Naive thymus-derived CD4-positive, alpha-beta T cell (primary cell): Measurements from ENCODE around the gene NAA25. TPM values are rescaled to one million over a fixed set of nuclear protein-coding genes. Genes with fewer than 3 reads are reported as not detected.

Experiments
- ATAC-seq: fragments of 150-1000 bp; cut with Tn5 transposase; 2 replicates; pipeline ENCODE4 v1.10.0; 2021; ENCODE audit warnings: mild to moderate bottlenecking, moderate library complexity
- CTCF ChIA-PET: fragments of 350-600 bp; sonication (Branson Sonifier 250); formaldehyde crosslinking; loops from one replicate; lab custom pipeline; 2021; ENCODE audit warnings: antibody characterized with exemption; lab: Charles Lee
- POLR2A ChIA-PET: fragments of 350-600 bp; sonication (Branson Sonifier 250); formaldehyde crosslinking; loops from one replicate; lab custom pipeline; 2021; ENCODE audit warnings: antibody characterized with exemption, inconsistent platforms; lab: Charles Lee
- DNase-seq, 9 donors: peaks; one replicate each; pipeline versions ENCODE4 v3.0.0 to v3.0.0-alpha.2; 2020 to 2022; ENCODE audit warnings: mixed read lengths in 1 of 9
- H3K27ac ChIP-seq: one replicate; pipeline ENCODE4 v1.7.0; 2013; ENCODE audit warnings: mild to moderate bottlenecking, low read depth, low read length, moderate library complexity
- H3K27me3 ChIP-seq, 2 donors: one replicate each; pipeline ENCODE4 v1.7.0; 2013; ENCODE audit warnings: low read length in 2 of 2, mild to moderate bottlenecking in 2 of 2, moderate library complexity in 2 of 2; ENCODE audit not compliant: control insufficient read depth in 2 of 2, insufficient read depth in 2 of 2
- H3K36me3 ChIP-seq, 3 experiments: 1 replicate in 2 of 3; 2 replicates in 1 of 3; pipeline ENCODE4 v1.7.0; 2013; ENCODE audit warnings: low read length in 3 of 3, mild to moderate bottlenecking in 3 of 3, moderate library complexity in 1 of 3; ENCODE audit not compliant: insufficient read depth in 3 of 3, control insufficient read depth in 2 of 3
- H3K4me1 ChIP-seq, 2 donors: one replicate each; pipeline ENCODE4 v1.7.0; 2013; ENCODE audit warnings: low read length in 2 of 2, mild to moderate bottlenecking in 2 of 2, moderate library complexity in 1 of 2; ENCODE audit not compliant: control insufficient read depth in 2 of 2, insufficient read depth in 2 of 2
- H3K4me3 ChIP-seq: 2 replicates; pipeline ENCODE4 v1.7.0; 2013; ENCODE audit warnings: mild to moderate bottlenecking, low read length
- H3K9me3 ChIP-seq, 3 experiments: 1 replicate in 2 of 3; 2 replicates in 1 of 3; pipeline ENCODE4 v1.7.0; 2013; ENCODE audit warnings: low read length in 3 of 3; ENCODE audit not compliant: control insufficient read depth in 2 of 3
- H3K27ac Mint-ChIP-seq, 9 donors: one replicate each; pipeline ENCODE4 v1.8.0; 2020 to 2022; ENCODE audit warnings: mixed read lengths in 9 of 9, mild to moderate bottlenecking in 8 of 9, moderate library complexity in 5 of 9, inconsistent platforms in 2 of 9
- H3K27me3 Mint-ChIP-seq, 5 donors: one replicate each; pipeline ENCODE4 v1.8.0; 2021 to 2022; ENCODE audit warnings: mixed read lengths in 5 of 5, mild to moderate bottlenecking in 1 of 5
- H3K36me3 Mint-ChIP-seq, 5 donors: one replicate each; pipeline ENCODE4 v1.8.0; 2020 to 2022; ENCODE audit warnings: mixed read lengths in 5 of 5, mild to moderate bottlenecking in 3 of 5, inconsistent platforms in 1 of 5
- H3K4me1 Mint-ChIP-seq, 7 donors: one replicate each; pipeline ENCODE4 v1.8.0; 2020 to 2022; ENCODE audit warnings: mixed read lengths in 7 of 7, mild to moderate bottlenecking in 3 of 7, inconsistent platforms in 1 of 7
- H3K4me3 Mint-ChIP-seq, 10 donors: one replicate each; pipeline ENCODE4 v1.8.0; 2020 to 2022; ENCODE audit warnings: mild to moderate bottlenecking in 10 of 10, mixed read lengths in 10 of 10, moderate library complexity in 6 of 10, inconsistent platforms in 2 of 10
- H3K9me3 Mint-ChIP-seq, 11 donors: one replicate each; pipeline ENCODE4 v1.8.0; 2020 to 2022; ENCODE audit warnings: mixed read lengths in 11 of 11, mild to moderate bottlenecking in 4 of 11, inconsistent platforms in 1 of 11, moderate library complexity in 1 of 11
- intact Hi-C, 2 donors: fragments of 100-400 bp; cut with micrococcal nuclease; formaldehyde crosslinking; loops; one replicate each; pipeline ENCODE4 v1.15.1; 2023
- polyA plus RNA-seq, 2 donors: library from polyadenylated mRNA; unstranded; fragments of 300-500 nt; fragmentation: Illumina TruSeq; gene quantifications; one replicate each; pipeline ENCODE4 v1.2.3, GENCODE V29; 2021
- total RNA-seq, 6 experiments: library from RNA in 5 of 6; stranded (reverse) in 5 of 6; gene quantifications; 1 replicate in 5 of 6; 2 replicates in 1 of 6; pipeline ENCODE4 v1.2.3 and lab custom pipeline; 2021 to 2026

Gene NAA25
- total and polyA plus RNA-seq, 7 experiments from 2014 or later = 9.8 to 43.0 (median 39.8) TPM

- H3K4me3 ChIP-seq = no peak overlapping the region
- H3K27me3 Mint-ChIP-seq = no peaks in the 10 kb centered on the region
- DNase-seq = no peak
- no peaks in the 10 kb centered on the region for H3K9me3 ChIP-seq
- CTCF ChIA-PET = no interaction called here
- peaks cover 0 to 33% (median 10%) of the 10 kb centered on the region in 7 donors for H3K4me1 Mint-ChIP-seq
- no peak overlapping the region for H3K4me3 Mint-ChIP-seq
- no peaks in the 10 kb centered on the region for H3K4me1 ChIP-seq
- intact Hi-C loops = no loop called here
- peaks cover 0 to 47% (median 10%) of the 10 kb centered on the region in 3 experiments for H3K36me3 ChIP-seq
- H3K27me3 ChIP-seq = no peaks in the 10 kb centered on the region
- no peaks in the 10 kb centered on the region for H3K9me3 Mint-ChIP-seq
- POLR2A ChIA-PET = interaction anchor here (1.4 kb wide), 1 partner anchor 17 kb away, joined by 4 read pairs; no protein-coding TSS in a partner anchor
- no peak overlapping the region for H3K27ac ChIP-seq
- peaks cover 10 to 38% (median 24%) of the 10 kb centered on the region in 5 donors for H3K36me3 Mint-ChIP-seq
- no peak for ATAC-seq
- H3K27ac Mint-ChIP-seq = peak overlapping the region in 8 of 9 donors; percentile 3 to 70 (median 48)
Observed at GRCh38 chr12:112031472-112031871, 77.1 kb downstream of the NAA25 start.

- ChIA-PET POLR2A (interaction anchor here (0.5 to 1.4 kb wide), 3 partner anchors 28 to 156 kb away, joined by 3 to 4 read pairs (median 3); no protein-coding TSS in a partner anchor), CTCF (interaction anchor here (0.6 kb wide), 1 partner anchor 24 kb away, joined by 8 read pairs; no protein-coding TSS in a partner anchor)
- Mint-ChIP-seq H3K9me3 (no peaks in the 10 kb centered on the region), H3K4me3 (no peak overlapping the region), H3K27ac (peak overlapping the region in 3 of 9 donors; percentile 17 to 69 (median 68)), H3K36me3 (peaks cover 10 to 40% (median 26%) of the 10 kb centered on the region in 5 donors), H3K4me1 (peaks cover 6 to 50% (median 20%) of the 10 kb centered on the region in 7 donors), H3K27me3 (no peaks in the 10 kb centered on the region)
- Histone ChIP-seq H3K36me3 (peaks cover 0 to 39% (median 5%) of the 10 kb centered on the region in 3 experiments), H3K4me1 (peaks cover 0 to 7% of the 10 kb centered on the region in 2 donors), H3K27ac (no peak overlapping the region), H3K27me3 (no peaks in the 10 kb centered on the region), H3K4me3 (no peak overlapping the region), H3K9me3 (no peaks in the 10 kb centered on the region)
- ATAC-seq (no peak), DNase-seq (no peak)
- intact Hi-C loops = loop anchor here in 1 of 2 donors (5.0 kb wide), 1 partner anchor 82 kb away; no protein-coding TSS in a partner anchor
Observed at GRCh38 chr12:112029301-112029700, 79.3 kb downstream of the NAA25 start.

DNA sequence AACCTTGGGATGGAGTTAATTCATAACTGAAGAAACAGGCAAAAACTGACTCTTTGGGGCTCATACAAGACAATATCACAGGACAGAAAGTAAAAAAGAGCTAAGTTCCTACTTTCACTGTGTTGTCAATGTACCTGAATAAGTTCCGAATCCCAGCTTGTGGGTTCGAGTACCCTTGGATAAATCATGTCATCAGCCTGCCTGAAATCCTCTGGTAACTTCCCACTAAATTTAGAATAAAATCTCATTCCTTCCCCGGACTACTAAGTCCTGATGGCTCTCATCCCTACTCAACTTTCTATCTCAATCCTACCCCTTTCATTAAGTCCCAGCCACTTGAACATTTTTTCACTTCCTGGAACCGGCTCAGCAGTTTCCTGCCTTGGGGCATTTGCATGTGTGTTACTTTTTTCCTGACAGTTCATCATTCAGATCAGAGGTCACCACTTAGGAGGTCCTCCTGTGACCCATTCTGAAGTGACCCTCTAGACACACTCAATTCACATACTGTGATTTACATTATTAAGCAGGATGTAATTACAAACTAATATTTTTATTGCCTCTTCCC lies 82.7 kb downstream of the NAA25 start:
- DNase-seq (no peak), ATAC-seq (no peak)
- POLR2A ChIA-PET = interaction anchor here (0.6 to 1.0 kb wide), 2 partner anchors 13 to 388 kb away, joined by 4 to 7 read pairs; partner anchors contain the start of genes ERP29 and TMEM116
- CTCF ChIA-PET = interaction anchor here (0.6 to 1.0 kb wide), 2 partner anchors 11 to 28 kb away, joined by 3 read pairs; no protein-coding TSS in a partner anchor
- Histone ChIP-seq H3K36me3 (peaks cover 0 to 49% (median 16%) of the 10 kb centered on the region in 3 experiments), H3K27ac (peak overlapping the region; percentile 44), H3K27me3 (no peaks in the 10 kb centered on the region), H3K9me3 (no peaks in the 10 kb centered on the region), H3K4me3 (no peak overlapping the region), H3K4me1 (peaks cover 0 to 7% of the 10 kb centered on the region in 2 donors)
- H3K9me3 Mint-ChIP-seq = no peaks in the 10 kb centered on the region
- H3K4me1 Mint-ChIP-seq = peaks cover 14 to 56% (median 34%) of the 10 kb centered on the region in 7 donors
- H3K27ac Mint-ChIP-seq = peak overlapping the region; percentile 51 to 94 (median 72)
- H3K36me3 Mint-ChIP-seq = peaks cover 0 to 36% (median 25%) of the 10 kb centered on the region in 5 donors
- intact Hi-C loops = loop anchor here in 1 of 2 donors (1.0 to 5.0 kb wide), 2 partner anchors 12 to 79 kb away; no protein-coding TSS in a partner anchor
- H3K4me3 Mint-ChIP-seq = peak overlapping the region in 1 of 10 donors; percentile 1
- H3K27me3 Mint-ChIP-seq = no peaks in the 10 kb centered on the region

DNA sequence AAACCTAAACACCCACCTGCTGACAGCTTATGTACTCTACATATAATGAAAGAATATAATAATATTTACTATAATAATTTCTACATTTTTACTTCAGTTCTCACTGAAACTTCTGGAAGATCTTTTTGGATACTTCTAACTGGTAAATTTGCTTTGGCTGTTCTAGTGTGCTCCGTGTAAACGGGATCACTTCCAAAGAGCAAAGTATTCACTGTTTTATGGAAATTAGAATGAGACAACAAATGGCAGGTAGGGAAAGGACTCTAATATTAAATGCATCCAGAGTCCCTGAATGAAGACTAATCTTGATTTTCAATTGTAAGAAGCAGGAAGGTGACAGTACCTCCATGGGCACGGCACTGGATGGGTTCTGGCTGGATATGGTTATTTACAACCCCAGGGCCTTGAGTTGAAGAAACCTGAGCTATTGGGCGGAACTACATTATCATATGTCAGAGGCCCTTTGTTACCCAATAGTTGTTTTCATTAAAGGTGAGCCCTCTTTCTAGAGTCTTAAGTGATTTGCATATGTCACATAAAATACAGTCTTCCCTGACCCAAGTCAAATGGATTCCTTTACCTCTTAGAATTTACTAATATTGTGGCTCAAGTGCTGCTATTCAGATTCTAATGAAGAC lies 84.7 kb downstream of the NAA25 start:
- H3K36me3 Mint-ChIP-seq = peaks cover 0 to 28% (median 18%) of the 10 kb centered on the region in 5 donors
- H3K4me3 Mint-ChIP-seq = no peak overlapping the region
- DNase-seq (no peak), ATAC-seq (no peak)
- H3K9me3 Mint-ChIP-seq = no peaks in the 10 kb centered on the region
- ChIA-PET POLR2A (interaction anchor here (0.7 to 2.9 kb wide), 5 partner anchors 10 to 195 kb away, joined by 3 to 10 read pairs (median 3); partner anchors contain the start of genes ERP29 and TMEM116), CTCF (interaction anchor here (0.7 kb wide), 1 partner anchor 10 kb away, joined by 3 read pairs; no protein-coding TSS in a partner anchor)
- Histone ChIP-seq H3K9me3 (no peaks in the 10 kb centered on the region), H3K36me3 (peaks cover 0 to 51% (median 13%) of the 10 kb centered on the region in 3 experiments), H3K27ac (no peak overlapping the region), H3K4me3 (no peak overlapping the region), H3K27me3 (no peaks in the 10 kb centered on the region), H3K4me1 (peaks cover 0 to 14% of the 10 kb centered on the region in 2 donors)
- peak overlapping the region in 1 of 9 donors; percentile 40 for H3K27ac Mint-ChIP-seq
- intact Hi-C loops = no loop called here
- H3K27me3 Mint-ChIP-seq = no peaks in the 10 kb centered on the region
- H3K4me1 Mint-ChIP-seq = peaks cover 16 to 65% (median 46%) of the 10 kb centered on the region in 7 donors

DNA sequence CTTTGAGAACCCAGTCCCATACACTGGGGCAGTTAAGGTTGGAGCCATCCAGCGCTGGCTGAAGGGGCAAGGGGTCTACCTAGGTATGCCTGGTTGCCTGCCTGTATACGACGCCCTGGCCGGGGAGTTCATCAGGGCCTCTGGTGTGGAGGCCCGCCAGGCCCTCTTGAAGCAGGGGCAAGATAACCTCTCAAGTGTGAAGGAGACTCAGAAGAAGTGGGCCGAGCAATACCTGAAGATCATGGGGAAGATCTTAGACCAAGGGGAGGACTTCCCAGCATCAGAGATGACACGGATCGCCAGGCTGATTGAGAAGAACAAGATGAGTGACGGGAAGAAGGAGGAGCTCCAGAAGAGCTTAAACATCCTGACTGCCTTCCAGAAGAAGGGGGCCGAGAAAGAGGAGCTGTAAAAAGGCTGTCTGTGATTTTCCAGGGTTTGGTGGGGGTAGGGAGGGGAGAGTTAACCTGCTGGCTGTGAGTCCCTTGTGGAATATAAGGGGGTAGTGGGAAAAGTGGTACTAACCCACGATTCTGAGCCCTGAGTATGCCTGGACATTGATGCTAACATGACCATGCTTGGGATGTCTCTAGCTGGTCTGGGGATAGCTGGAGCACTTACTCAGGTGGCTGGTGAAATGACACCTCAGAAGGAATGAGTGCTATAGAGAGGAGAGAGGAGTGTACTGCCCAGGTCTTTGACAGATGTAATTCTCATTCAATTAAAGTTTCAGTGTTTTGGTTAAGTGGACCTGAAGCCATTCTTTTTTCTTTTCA lies 86.2 kb downstream of the NAA25 start:
- no peaks in the 10 kb centered on the region for H3K27me3 Mint-ChIP-seq
- H3K4me1 ChIP-seq = peaks cover 0 to 24% of the 10 kb centered on the region in 2 donors
- CTCF ChIA-PET = interaction anchor here (1.0 to 1.1 kb wide), 4 partner anchors 8 to 78 kb away, joined by 3 to 4 read pairs (median 4); no protein-coding TSS in a partner anchor
- H3K4me3 ChIP-seq = no peak overlapping the region
- H3K36me3 Mint-ChIP-seq = peaks cover 4 to 23% (median 18%) of the 10 kb centered on the region in 5 donors
- H3K27ac Mint-ChIP-seq = peak overlapping the region in 7 of 9 donors; percentile 4 to 72 (median 57)
- H3K9me3 Mint-ChIP-seq = no peaks in the 10 kb centered on the region
- H3K36me3 ChIP-seq = peaks cover 0 to 51% (median 10%) of the 10 kb centered on the region in 3 experiments
- intact Hi-C loops = no loop called here
- no peak for DNase-seq
- no peaks in the 10 kb centered on the region for H3K27me3 ChIP-seq
- H3K9me3 ChIP-seq = no peaks in the 10 kb centered on the region
- no peak for ATAC-seq
- POLR2A ChIA-PET = interaction anchor here (0.8 to 2.9 kb wide), 5 partner anchors 8 to 194 kb away, joined by 3 to 10 read pairs (median 3); partner anchors contain the start of genes ERP29 and TMEM116
- H3K4me3 Mint-ChIP-seq = no peak overlapping the region
- no peak overlapping the region for H3K27ac ChIP-seq
- peaks cover 26 to 74% (median 53%) of the 10 kb centered on the region in 7 donors for H3K4me1 Mint-ChIP-seq
